Lung (tissue), 12 donors: Measurements from ENCODE around the gene EFHD2. TPM values are rescaled to one million over a fixed set of nuclear protein-coding genes. Genes with fewer than 3 reads are reported as not detected.

Experiments used
- ATAC-seq: fragments of 200-7000 bp; cut with Tn5 transposase; one replicate; pipeline ENCODE4 v1.9.1; 2020; ENCODE audit warnings: moderate number of reproducible peaks; ENCODE audit not compliant: insufficient read depth, low FRiP score
- DNase-seq, 3 donors: peaks; one replicate each; pipeline ENCODE4 v3.0.0-alpha.2; 2013 to 2017
- H3K27ac ChIP-seq, 2 donors: one replicate each; pipeline ENCODE4 v1.5.1; 2013; ENCODE audit warnings: mild to moderate bottlenecking in 2 of 2, moderate library complexity in 2 of 2, control low read depth in 1 of 2, inconsistent platforms in 1 of 2, low read depth in 1 of 2, low read length in 1 of 2
- H3K27me3 ChIP-seq, 3 donors: one replicate each; pipeline ENCODE4 v1.5.1; 2013; ENCODE audit warnings: low read length in 2 of 3; ENCODE audit not compliant: control insufficient read depth in 3 of 3, insufficient read depth in 3 of 3
- H3K36me3 ChIP-seq, 4 donors: one replicate each; pipeline ENCODE4 v1.5.1; 2013; ENCODE audit warnings: low read length in 4 of 4, mild to moderate bottlenecking in 1 of 4, moderate library complexity in 1 of 4; ENCODE audit not compliant: control insufficient read depth in 4 of 4, insufficient read depth in 4 of 4
- H3K4me1 ChIP-seq, 5 donors: one replicate each; pipeline ENCODE4 v1.5.1; 2013; ENCODE audit warnings: low read length in 5 of 5, mild to moderate bottlenecking in 2 of 5, moderate library complexity in 1 of 5; ENCODE audit not compliant: control insufficient read depth in 5 of 5, insufficient read depth in 5 of 5
- H3K4me3 ChIP-seq: one replicate; pipeline ENCODE4 v1.5.1; 2013; ENCODE audit warnings: mild to moderate bottlenecking, control low read depth, moderate library complexity
- H3K9ac ChIP-seq, 2 donors: one replicate each; pipeline ENCODE4 v1.5.1; 2013; ENCODE audit warnings: low read length in 2 of 2, control low read depth in 1 of 2; ENCODE audit not compliant: insufficient read depth in 1 of 2
- H3K9me3 ChIP-seq, 4 donors: one replicate each; pipeline ENCODE4 v1.5.1; 2013; ENCODE audit warnings: low read length in 3 of 4, mild to moderate bottlenecking in 1 of 4, moderate library complexity in 1 of 4; ENCODE audit not compliant: control insufficient read depth in 4 of 4, insufficient read depth in 3 of 4
- WGBS, 2 donors: extraction: QIAGEN DNeasy Blood & Tissue Kit; methylation state at CpG; one replicate each; pipeline ENCODE4 v1.1.7; 2013; 5-methylcytosine and 5-hydroxymethylcytosine counted together
- polyA plus RNA-seq, 2 donors: library from polyadenylated mRNA; stranded (reverse); fragments of 200-250 nt; gene quantifications; one replicate each; pipeline ENCODE4 v1.2.1, GENCODE V29; 2013
- total RNA-seq, 2 donors: library from RNA; depleted of rRNA in 1 of 2; stranded (reverse); fragments of >200 nt in 1 of 2; gene quantifications; one replicate each; pipeline ENCODE4 v1.2.1, GENCODE V29; 2014 to 2021
- TF ChIP-seq, protein P1 (sequence below): IDR thresholded peaks from 2 replicates; pipeline ENCODE4 v1.5.1; 2012; ENCODE audit warnings: mild to moderate bottlenecking; ENCODE audit errors: control extremely low read depth, extremely low read depth
- donor health status: control.
- donor health status: control.
- donor health status: Bipolar disorder and iron deficiency.
- donor health status: healthy.
- donor health status: DM: yes; HTN: yes; CAD: no.

Gene EFHD2
- total and polyA plus RNA-seq, 4 donors: 28.2 to 175 (median 90.1) TPM

DNA sequence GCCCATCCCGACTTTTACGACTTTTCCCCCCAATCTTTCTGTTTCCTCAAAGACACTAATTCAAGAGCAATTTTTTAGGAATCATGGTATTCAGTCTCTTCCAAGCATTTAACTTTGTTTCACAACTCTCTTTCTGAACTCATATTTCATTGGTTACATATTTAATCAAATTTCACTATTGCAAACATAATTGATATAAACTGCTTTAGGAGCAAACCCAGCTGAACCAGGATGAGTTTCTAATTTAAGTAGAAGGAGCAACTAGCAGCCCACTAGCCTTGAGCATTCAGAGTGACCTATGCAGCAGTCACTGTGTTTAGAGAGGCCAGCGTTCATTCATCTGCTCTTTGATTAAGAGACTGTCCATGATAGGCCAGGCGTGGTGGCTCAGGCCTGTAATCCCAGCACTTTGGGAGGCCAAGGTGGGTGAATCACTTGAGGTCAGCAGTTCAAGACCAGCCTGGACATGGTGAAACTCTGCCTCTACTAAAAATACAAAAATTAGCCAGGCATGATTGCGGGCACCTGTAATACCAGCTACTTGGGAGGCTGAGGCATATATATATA, 68.0 kb downstream of the EFHD2 start:
- peak; percentile 41 to 91 (median 74) for DNase-seq
- ATAC-seq: no peak
- peaks cover 0 to 21% (median 2%) of the 10 kb centered on the region in 5 donors for H3K4me1 ChIP-seq
- H3K9ac ChIP-seq: no peak overlapping the region
- no peaks in the 10 kb centered on the region for H3K9me3 ChIP-seq
- H3K27ac ChIP-seq: no peak overlapping the region
- TF ChIP-seq, protein P1, sequence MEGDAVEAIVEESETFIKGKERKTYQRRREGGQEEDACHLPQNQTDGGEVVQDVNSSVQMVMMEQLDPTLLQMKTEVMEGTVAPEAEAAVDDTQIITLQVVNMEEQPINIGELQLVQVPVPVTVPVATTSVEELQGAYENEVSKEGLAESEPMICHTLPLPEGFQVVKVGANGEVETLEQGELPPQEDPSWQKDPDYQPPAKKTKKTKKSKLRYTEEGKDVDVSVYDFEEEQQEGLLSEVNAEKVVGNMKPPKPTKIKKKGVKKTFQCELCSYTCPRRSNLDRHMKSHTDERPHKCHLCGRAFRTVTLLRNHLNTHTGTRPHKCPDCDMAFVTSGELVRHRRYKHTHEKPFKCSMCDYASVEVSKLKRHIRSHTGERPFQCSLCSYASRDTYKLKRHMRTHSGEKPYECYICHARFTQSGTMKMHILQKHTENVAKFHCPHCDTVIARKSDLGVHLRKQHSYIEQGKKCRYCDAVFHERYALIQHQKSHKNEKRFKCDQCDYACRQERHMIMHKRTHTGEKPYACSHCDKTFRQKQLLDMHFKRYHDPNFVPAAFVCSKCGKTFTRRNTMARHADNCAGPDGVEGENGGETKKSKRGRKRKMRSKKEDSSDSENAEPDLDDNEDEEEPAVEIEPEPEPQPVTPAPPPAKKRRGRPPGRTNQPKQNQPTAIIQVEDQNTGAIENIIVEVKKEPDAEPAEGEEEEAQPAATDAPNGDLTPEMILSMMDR: no peak
- H3K27me3 ChIP-seq: no peaks in the 10 kb centered on the region
- WGBS, 2 donors: 86 to 89% methylated on average over 5 of the region's 5 CpGs
- H3K4me3 ChIP-seq: no peak overlapping the region
- H3K36me3 ChIP-seq: no peaks in the 10 kb centered on the region

Other genes starting within 250 kb of the EFHD2 start
- gene FHAD1, start 162.7 kb upstream of the EFHD2 start, total RNA-seq: 10 to 100 TPM; 12.5 to 25.9 TPM
- 1 to 10 TPM; 4.4 to 5.9 TPM for gene FHAD1, start 162.7 kb upstream of the EFHD2 start, polyA plus RNA-seq
- gene CTRC, start 28.6 kb downstream of the EFHD2 start, total RNA-seq: 1 to 10 TPM in 1 of 2 donors, not detected in 1; 4.6 TPM
- under 1 TPM; 0.48 to 0.81 TPM for gene CTRC, start 28.6 kb downstream of the EFHD2 start, polyA plus RNA-seq
- 1 to 10 TPM in 1 of 2 donors, not detected in 1; 1.5 TPM for gene CELA2A, start 46.8 kb downstream of the EFHD2 start, total RNA-seq
- gene CELA2A, start 46.8 kb downstream of the EFHD2 start, polyA plus RNA-seq: under 1 TPM; 0.11 to 0.20 TPM
- gene CELA2B, start 66.2 kb downstream of the EFHD2 start, total RNA-seq: 1 to 10 TPM in 1 of 2 donors, under 1 TPM in 1; 0.63 to 1.3 TPM
- not detected for gene CELA2B, start 66.2 kb downstream of the EFHD2 start, polyA plus RNA-seq
- gene CASP9, start 114.3 kb downstream of the EFHD2 start, total RNA-seq: 10 to 100 TPM; 13.3 to 16.6 TPM
- gene CASP9, start 114.3 kb downstream of the EFHD2 start, polyA plus RNA-seq: 10 to 100 TPM; 13.4 to 14.1 TPM
- gene DNAJC16, start 117.0 kb downstream of the EFHD2 start, total RNA-seq: 10 to 100 TPM; 19.0 to 28.8 TPM
- gene DNAJC16, start 117.0 kb downstream of the EFHD2 start, polyA plus RNA-seq: 1 to 10 TPM; 4.8 to 6.5 TPM
- gene AGMAT, start 175.2 kb downstream of the EFHD2 start, total RNA-seq: under 1 TPM; 0.23 to 0.40 TPM
- under 1 TPM; 0.08 to 0.46 TPM for gene AGMAT, start 175.2 kb downstream of the EFHD2 start, polyA plus RNA-seq
- gene DDI2, start 207.6 kb downstream of the EFHD2 start, total RNA-seq: 10 to 100 TPM; 39.5 to 94.3 TPM
- 1 to 10 TPM; 7.2 to 8.8 TPM for gene DDI2, start 207.6 kb downstream of the EFHD2 start, polyA plus RNA-seq